ENCODE results near the gene CHCHD6.

Gene CHCHD6

GRCh38 chr3:126947429-126947828 is 243.4 kb downstream of the CHCHD6 start:
- H3K4me1 ChIP-seq (ENCODE audit: control insufficient read depth, insufficient read depth, low read length): no peaks in the 10 kb centered on the region
- H3K27ac ChIP-seq (ENCODE audit: low read depth, low read length): no peak overlapping the region

DNA sequence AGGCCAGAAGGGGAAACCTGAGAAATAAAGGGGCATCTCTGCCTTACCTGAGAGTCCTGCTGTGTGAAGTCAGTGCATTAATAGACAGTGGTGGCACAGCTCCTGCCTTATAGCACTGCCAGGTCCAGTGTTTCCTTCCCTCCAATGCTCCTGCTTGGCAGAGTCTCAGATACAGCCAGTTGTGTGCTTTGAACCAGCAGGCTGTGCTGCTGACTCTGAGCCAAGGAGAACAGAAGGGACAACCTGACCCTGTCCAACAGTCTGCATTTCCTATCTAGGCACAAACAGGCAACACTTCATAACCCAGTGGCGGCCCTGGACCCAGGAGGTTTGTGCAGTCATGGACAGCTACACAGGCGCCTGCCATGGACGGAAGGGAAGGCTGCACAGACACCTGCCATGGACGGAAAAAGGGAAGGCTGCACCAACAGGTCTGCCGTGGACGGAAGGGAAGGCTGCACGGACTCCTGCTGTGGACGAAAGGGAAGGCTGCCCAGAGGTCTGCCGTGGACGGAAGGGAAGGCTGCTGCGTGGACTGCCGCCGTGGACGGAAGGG is 245.0 kb downstream of the CHCHD6 start:
- Histone ChIP-seq H3K4me1 (ENCODE audit: control insufficient read depth, insufficient read depth, low read length) (no peaks in the 10 kb centered on the region), H3K4me3 (ENCODE audit: low read depth, low read length) (no peak overlapping the region), H3K36me3 (ENCODE audit: control insufficient read depth, insufficient read depth, low read length) (no peaks in the 10 kb centered on the region), H3K9ac (ENCODE audit: low read depth, low read length) (no peak overlapping the region), H3K27me3 (ENCODE audit: control insufficient read depth, insufficient read depth, low read length) (no peaks in the 10 kb centered on the region), H3K9me3 (ENCODE audit: control insufficient read depth, insufficient read depth, low read length) (no peaks in the 10 kb centered on the region), H3K27ac (ENCODE audit: low read depth, low read length) (no peak overlapping the region)

More at GRCh38 chr3:126947429-126947828, 243.4 kb downstream of the CHCHD6 start:
- Histone ChIP-seq H3K4me3 (ENCODE audit: low read depth, low read length) (no peak overlapping the region), H3K9ac (ENCODE audit: low read depth, low read length) (no peak overlapping the region), H3K27me3 (ENCODE audit: control insufficient read depth, insufficient read depth, low read length) (no peaks in the 10 kb centered on the region), H3K9me3 (ENCODE audit: control insufficient read depth, insufficient read depth, low read length) (no peaks in the 10 kb centered on the region), H3K36me3 (ENCODE audit: control insufficient read depth, insufficient read depth, low read length) (no peaks in the 10 kb centered on the region)

DNA sequence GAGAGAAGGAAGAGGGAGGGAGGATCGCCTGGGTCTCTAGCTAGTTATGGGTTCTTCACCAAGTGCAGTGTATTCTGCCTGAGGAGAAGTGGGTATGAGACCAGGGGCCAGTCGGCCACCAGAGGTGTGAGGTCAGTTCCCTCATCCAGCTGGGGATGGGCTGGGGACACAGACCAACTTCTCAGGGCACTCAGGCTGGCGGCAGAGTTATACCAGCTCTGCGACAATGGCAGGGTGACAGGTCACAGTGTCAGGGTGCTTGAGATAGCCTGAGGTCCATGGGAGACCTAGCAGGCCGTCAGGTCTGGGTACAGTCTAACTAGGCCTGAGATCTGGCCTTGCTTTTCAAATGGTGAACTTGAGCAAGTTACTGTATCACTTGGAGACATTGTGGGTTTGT is 247.5 kb downstream of the CHCHD6 start:
- no peaks in the 10 kb centered on the region for H3K4me1 ChIP-seq (ENCODE audit: control insufficient read depth, insufficient read depth, low read length)
- no peak overlapping the region for H3K27ac ChIP-seq (ENCODE audit: low read depth, low read length)
- H3K36me3 ChIP-seq (ENCODE audit: control insufficient read depth, insufficient read depth, low read length): no peaks in the 10 kb centered on the region
- no peak overlapping the region for H3K9ac ChIP-seq (ENCODE audit: low read depth, low read length)
- no peaks in the 10 kb centered on the region for H3K9me3 ChIP-seq (ENCODE audit: control insufficient read depth, insufficient read depth, low read length)
- H3K4me3 ChIP-seq (ENCODE audit: low read depth, low read length): no peak overlapping the region
- H3K27me3 ChIP-seq (ENCODE audit: control insufficient read depth, insufficient read depth, low read length): no peaks in the 10 kb centered on the region

DNA sequence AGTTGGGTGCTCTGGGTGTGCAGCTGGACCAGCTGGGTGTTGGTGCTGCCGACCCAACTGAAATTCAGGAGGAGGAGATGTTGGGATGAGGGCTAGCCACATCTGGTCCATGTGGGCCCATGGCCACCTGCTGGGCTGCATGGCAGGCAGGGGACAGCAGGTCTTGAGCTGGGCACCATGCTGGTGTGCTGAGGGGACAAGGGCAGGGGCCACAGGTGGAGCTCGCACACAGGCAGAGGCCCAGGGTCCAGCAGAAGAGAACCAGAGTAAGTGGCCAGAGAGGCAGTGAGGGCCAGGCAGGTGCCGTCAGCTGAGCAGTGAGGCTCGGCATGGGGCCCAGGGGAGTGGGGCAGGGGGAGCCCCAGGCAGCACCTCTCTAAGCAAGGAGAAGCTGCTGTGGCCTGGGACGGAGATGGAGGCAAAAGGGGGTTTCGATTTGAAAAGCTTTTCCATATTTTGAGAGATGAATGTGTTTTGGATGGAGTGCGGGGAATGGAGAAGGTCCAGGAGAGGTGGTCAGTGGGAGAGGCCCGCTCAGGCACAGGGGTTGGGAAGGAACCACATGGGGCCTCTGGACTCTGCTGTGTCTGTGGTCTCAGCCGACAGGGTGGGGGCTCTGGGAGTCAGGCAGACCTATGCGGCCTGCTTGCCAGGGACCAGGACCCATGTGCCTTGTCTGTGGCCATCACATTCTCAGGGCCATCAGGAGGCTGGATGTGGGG is 248.4 kb downstream of the CHCHD6 start:
- Histone ChIP-seq H3K9ac (ENCODE audit: low read depth, low read length) (no peak overlapping the region), H3K27me3 (ENCODE audit: control insufficient read depth, insufficient read depth, low read length) (no peaks in the 10 kb centered on the region), H3K36me3 (ENCODE audit: control insufficient read depth, insufficient read depth, low read length) (no peaks in the 10 kb centered on the region), H3K4me1 (ENCODE audit: control insufficient read depth, insufficient read depth, low read length) (no peaks in the 10 kb centered on the region), H3K27ac (ENCODE audit: low read depth, low read length) (no peak overlapping the region), H3K9me3 (ENCODE audit: control insufficient read depth, insufficient read depth, low read length) (no peaks in the 10 kb centered on the region), H3K4me3 (ENCODE audit: low read depth, low read length) (no peak overlapping the region)

GRCh38 chr3:126952983-126953660 is 249.1 kb downstream of the CHCHD6 start:
- Histone ChIP-seq H3K4me1 (ENCODE audit: control insufficient read depth, insufficient read depth, low read length) (no peaks in the 10 kb centered on the region), H3K36me3 (ENCODE audit: control insufficient read depth, insufficient read depth, low read length) (no peaks in the 10 kb centered on the region), H3K27me3 (ENCODE audit: control insufficient read depth, insufficient read depth, low read length) (no peaks in the 10 kb centered on the region), H3K9me3 (ENCODE audit: control insufficient read depth, insufficient read depth, low read length) (no peaks in the 10 kb centered on the region), H3K27ac (ENCODE audit: low read depth, low read length) (no peak overlapping the region), H3K4me3 (ENCODE audit: low read depth, low read length) (no peak overlapping the region), H3K9ac (ENCODE audit: low read depth, low read length) (no peak overlapping the region)

GRCh38 chr3:126954141-126954842 is 250.3 kb downstream of the CHCHD6 start:
- H3K27ac ChIP-seq (ENCODE audit: low read depth, low read length): no peak overlapping the region
- no peak overlapping the region for H3K9ac ChIP-seq (ENCODE audit: low read depth, low read length)
- H3K27me3 ChIP-seq (ENCODE audit: control insufficient read depth, insufficient read depth, low read length): no peaks in the 10 kb centered on the region
- no peaks in the 10 kb centered on the region for H3K4me1 ChIP-seq (ENCODE audit: control insufficient read depth, insufficient read depth, low read length)
- H3K36me3 ChIP-seq (ENCODE audit: control insufficient read depth, insufficient read depth, low read length): no peaks in the 10 kb centered on the region
- H3K9me3 ChIP-seq (ENCODE audit: control insufficient read depth, insufficient read depth, low read length): no peaks in the 10 kb centered on the region
- H3K4me3 ChIP-seq (ENCODE audit: low read depth, low read length): no peak overlapping the region

- no peaks in the 10 kb centered on the region for H3K36me3 ChIP-seq (ENCODE audit: control insufficient read depth, insufficient read depth, low read length)
- no peak overlapping the region for H3K27ac ChIP-seq (ENCODE audit: low read depth, low read length)
- no peak overlapping the region for H3K9ac ChIP-seq (ENCODE audit: low read depth, low read length)
- H3K9me3 ChIP-seq (ENCODE audit: control insufficient read depth, insufficient read depth, low read length): no peaks in the 10 kb centered on the region
- H3K27me3 ChIP-seq (ENCODE audit: control insufficient read depth, insufficient read depth, low read length): no peaks in the 10 kb centered on the region
- no peak overlapping the region for H3K4me3 ChIP-seq (ENCODE audit: low read depth, low read length)
- peaks cover 7% of the 10 kb centered on the region; the same call in 1 of the 2 replicates for H3K4me1 ChIP-seq (ENCODE audit: control insufficient read depth, insufficient read depth, low read length)
Observed at GRCh38 chr3:126955004-126955790, 251.2 kb downstream of the CHCHD6 start.

- Histone ChIP-seq H3K4me3 (ENCODE audit: low read depth, low read length) (no peak overlapping the region), H3K27me3 (ENCODE audit: control insufficient read depth, insufficient read depth, low read length) (no peaks in the 10 kb centered on the region), H3K4me1 (ENCODE audit: control insufficient read depth, insufficient read depth, low read length) (peaks cover 8% of the 10 kb centered on the region; the same call in 1 of the 2 replicates), H3K36me3 (ENCODE audit: control insufficient read depth, insufficient read depth, low read length) (no peaks in the 10 kb centered on the region), H3K9me3 (ENCODE audit: control insufficient read depth, insufficient read depth, low read length) (no peaks in the 10 kb centered on the region), H3K9ac (ENCODE audit: low read depth, low read length) (no peak overlapping the region), H3K27ac (ENCODE audit: low read depth, low read length) (no peak overlapping the region)
Observed at GRCh38 chr3:126956361-126956760, 252.3 kb downstream of the CHCHD6 start.

GRCh38 chr3:126956866-126957650 is 253.0 kb downstream of the CHCHD6 start:
- no peak overlapping the region for H3K27ac ChIP-seq (ENCODE audit: low read depth, low read length)
- H3K36me3 ChIP-seq (ENCODE audit: control insufficient read depth, insufficient read depth, low read length): no peaks in the 10 kb centered on the region
- H3K4me1 ChIP-seq (ENCODE audit: control insufficient read depth, insufficient read depth, low read length): peaks cover 8% of the 10 kb centered on the region; the same call in 1 of the 2 replicates
- no peak overlapping the region for H3K9ac ChIP-seq (ENCODE audit: low read depth, low read length)
- no peak overlapping the region for H3K4me3 ChIP-seq (ENCODE audit: low read depth, low read length)
- no peaks in the 10 kb centered on the region for H3K9me3 ChIP-seq (ENCODE audit: control insufficient read depth, insufficient read depth, low read length)
- H3K27me3 ChIP-seq (ENCODE audit: control insufficient read depth, insufficient read depth, low read length): no peaks in the 10 kb centered on the region

Data from HUES48 (cell line).